Renal cortex interstitium (tissue), 11 donors: ENCODE data around the gene ANKRD34A. TPM values are rescaled to one million over a fixed set of nuclear protein-coding genes. Genes with fewer than 3 reads are reported as not detected.
"Not testable (repeated sequence)": the region's sequence is repeated elsewhere in the genome, so short reads cannot be mapped to it uniquely, and the experiment has no call there.

Experiments
- DNase-seq, 11 donors: peaks; one replicate each; pipeline ENCODE4 v3.0.0-alpha.2; 2013; ENCODE audit warnings: low read depth in 9 of 11, low spot score in 4 of 11; ENCODE audit errors: extremely low read depth in 1 of 11
- polyA plus RNA-seq, 3 donors: library from polyadenylated mRNA; unstranded; fragments of 120-200 nt; gene quantifications; one replicate each; pipeline ENCODE4 v1.2.1, GENCODE V29; 2013; ENCODE audit not compliant: insufficient read length in 3 of 3

Gene ANKRD34A
- polyA plus RNA-seq, 3 donors = 0.37 to 1.1 (median 0.42) TPM

GRCh38 chr1:145920297-145920696 lies 44.1 kb downstream of the ANKRD34A start:
- not testable (repeated sequence) for DNase-seq

- peak in 1 of 11 donors; percentile 28 for DNase-seq
Measured at GRCh38 chr1:145918992-145919939, 45.1 kb downstream of the ANKRD34A start.

GRCh38 chr1:145918144-145918991 lies 46.0 kb downstream of the ANKRD34A start, which contains the start of gene PEX11B:
Gene PEX11B, minus strand, starts transcription at chr1:145918717. Its CDS starts 29 bp downstream, at chr1:145918688.
- peak; percentile 73 to 91 (median 88) for DNase-seq

GRCh38 chr1:145917595-145917994 lies 46.8 kb downstream of the ANKRD34A start:
- DNase-seq = no peak

GRCh38 chr1:145916745-145917144 lies 47.6 kb downstream of the ANKRD34A start:
- DNase-seq = no peak

GRCh38 chr1:145912128-145912641 lies 52.2 kb downstream of the ANKRD34A start:
- no peak for DNase-seq

Other genes with a start within 250 kb of the ANKRD34A start
- gene CD160, start 245.1 kb downstream of the ANKRD34A start, polyA plus RNA-seq = 1 to 10 TPM in 2 of 3 donors, under 1 TPM in 1; 0.95 to 2.6 (median 1.2) TPM
- 10 to 100 TPM; 13.2 to 22.0 (median 16.7) TPM for gene RNF115, start 140.5 kb downstream of the ANKRD34A start, polyA plus RNA-seq
- 10 to 100 TPM; 37.1 to 39.3 (median 37.4) TPM for gene POLR3C, start 140.4 kb downstream of the ANKRD34A start, polyA plus RNA-seq
- gene NUDT17, start 118.9 kb downstream of the ANKRD34A start, polyA plus RNA-seq = 1 to 10 TPM; 6.1 to 7.4 (median 6.8) TPM
- gene PIAS3, start 105.5 kb downstream of the ANKRD34A start, polyA plus RNA-seq = 10 to 100 TPM; 45.7 to 56.0 (median 54.4) TPM
- 1 to 10 TPM; 2.1 to 2.7 (median 2.4) TPM for gene ANKRD35, start 78.7 kb downstream of the ANKRD34A start, polyA plus RNA-seq
- gene ITGA10, start 54.5 kb downstream of the ANKRD34A start, polyA plus RNA-seq = 1 to 10 TPM in 1 of 3 donors, under 1 TPM in 2; 0.82 to 1.3 (median 0.95) TPM
- gene PEX11B, start 45.9 kb downstream of the ANKRD34A start, polyA plus RNA-seq = 10 to 100 TPM; 51.9 to 60.9 (median 56.4) TPM
- 100 to 1,000 TPM; 168 to 219 (median 214) TPM for gene RBM8A, start 37.1 kb downstream of the ANKRD34A start, polyA plus RNA-seq
- 10 to 100 TPM; 21.3 to 30.1 (median 27.0) TPM for gene LIX1L, start 6.6 kb downstream of the ANKRD34A start, polyA plus RNA-seq
- 10 to 100 TPM; 31.9 to 35.4 (median 34.6) TPM for gene POLR3GL, start 115 bp upstream of the ANKRD34A start, polyA plus RNA-seq
- 100 to 1,000 TPM; 453 to 546 (median 468) TPM for gene TXNIP, start 32.0 kb upstream of the ANKRD34A start, polyA plus RNA-seq
- under 1 TPM in 2 of 3 donors, not detected in 1; 0.15 to 0.20 TPM for gene HJV, start 57.2 kb upstream of the ANKRD34A start, polyA plus RNA-seq
- 1 to 10 TPM; 2.9 to 4.5 (median 4.0) TPM for gene NBPF10, start 180.2 kb upstream of the ANKRD34A start, polyA plus RNA-seq